Gastrocnemius medialis (tissue), 4 donors: ENCODE data around the gene BRI3.

Experiments
- POLR2A ChIP-seq, 2 donors: fragments of 450-650 bp; IDR thresholded peaks; one replicate each; pipeline ENCODE4 v1.6.1; 2017; ENCODE audit warnings: antibody characterized with exemption in 2 of 2, mild to moderate bottlenecking in 2 of 2, moderate library complexity in 2 of 2
- TF ChIP-seq, protein P1 (sequence below), 5 experiments: fragments of 450-650 bp in 3 of 5; fragments of 200-600 bp in 2 of 5; sonication (generic) in 2 of 5; IDR thresholded peaks in 4 of 5; conservative IDR thresholded peaks in 1 of 5; 1 replicate in 4 of 5; 2 replicates in 1 of 5; pipeline ENCODE4 v1.5.1; 2016 to 2019; ENCODE audit warnings: antibody characterized with exemption in 5 of 5, mild to moderate bottlenecking in 3 of 5, moderate library complexity in 3 of 5

DNA sequence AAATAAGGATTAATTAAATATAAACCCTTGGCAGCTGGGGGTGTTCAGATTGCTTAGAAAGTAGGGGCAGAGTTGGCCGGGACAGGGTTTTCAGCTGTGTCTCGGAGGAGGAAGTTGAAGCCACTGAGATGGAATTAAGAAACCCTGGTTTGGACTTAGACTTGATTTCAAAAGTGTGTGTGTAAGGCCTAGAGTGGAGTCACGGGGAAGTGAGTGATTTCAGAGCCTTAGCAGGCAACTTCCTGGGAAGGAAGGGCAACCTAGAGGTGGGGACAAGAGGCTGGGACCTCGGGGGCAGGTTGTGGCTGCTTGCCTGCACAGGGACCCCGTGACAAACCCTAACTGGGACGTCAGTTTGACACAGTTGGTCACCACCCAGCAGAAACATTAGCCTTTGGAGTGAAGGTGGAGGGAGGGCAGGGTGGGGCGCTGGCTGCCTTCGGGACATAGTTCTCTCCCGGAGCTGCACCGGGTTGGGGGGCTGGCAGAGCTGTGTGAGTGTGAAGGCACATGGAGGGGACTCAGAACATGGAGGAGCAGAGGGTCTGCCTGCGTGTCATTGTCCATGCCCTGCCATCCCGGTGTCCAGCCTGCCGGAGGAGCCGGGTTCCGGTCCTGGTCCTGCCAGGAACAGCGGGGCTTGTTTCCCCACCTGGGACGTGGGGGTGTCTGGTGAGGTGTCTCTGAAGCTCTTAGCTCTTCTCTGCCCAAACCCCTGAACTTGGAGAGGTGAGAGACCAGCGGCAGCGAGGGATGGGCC lies 1.8 kb downstream of the BRI3 start:
- TF ChIP-seq POLR2A (IDR thresholded peaks at IDR 0.05), result peak; percentile 85 to 86
- TF ChIP-seq, protein P1, sequence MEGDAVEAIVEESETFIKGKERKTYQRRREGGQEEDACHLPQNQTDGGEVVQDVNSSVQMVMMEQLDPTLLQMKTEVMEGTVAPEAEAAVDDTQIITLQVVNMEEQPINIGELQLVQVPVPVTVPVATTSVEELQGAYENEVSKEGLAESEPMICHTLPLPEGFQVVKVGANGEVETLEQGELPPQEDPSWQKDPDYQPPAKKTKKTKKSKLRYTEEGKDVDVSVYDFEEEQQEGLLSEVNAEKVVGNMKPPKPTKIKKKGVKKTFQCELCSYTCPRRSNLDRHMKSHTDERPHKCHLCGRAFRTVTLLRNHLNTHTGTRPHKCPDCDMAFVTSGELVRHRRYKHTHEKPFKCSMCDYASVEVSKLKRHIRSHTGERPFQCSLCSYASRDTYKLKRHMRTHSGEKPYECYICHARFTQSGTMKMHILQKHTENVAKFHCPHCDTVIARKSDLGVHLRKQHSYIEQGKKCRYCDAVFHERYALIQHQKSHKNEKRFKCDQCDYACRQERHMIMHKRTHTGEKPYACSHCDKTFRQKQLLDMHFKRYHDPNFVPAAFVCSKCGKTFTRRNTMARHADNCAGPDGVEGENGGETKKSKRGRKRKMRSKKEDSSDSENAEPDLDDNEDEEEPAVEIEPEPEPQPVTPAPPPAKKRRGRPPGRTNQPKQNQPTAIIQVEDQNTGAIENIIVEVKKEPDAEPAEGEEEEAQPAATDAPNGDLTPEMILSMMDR (IDR thresholded peaks at IDR 0.05 in 4 of 5, conservative IDR thresholded peaks at IDR 0.05 in 1 of 5), result no peak
